HTR-8/SVneo (cell line): ENCODE data around the gene NUDT5.
"Not testable (repeated sequence)": the region's sequence is repeated elsewhere in the genome, so short reads cannot be mapped to it uniquely, and the experiment has no call there.

Source experiments
- DNase-seq: peaks from one replicate; pipeline ENCODE4 v3.0.0; 2011; ENCODE audit warnings: low spot score, mixed read lengths; ENCODE audit not compliant: insufficient read length
- FAIRE-seq: peaks from 2 replicates; lab custom pipeline; 2011; peaks lifted over from hg19 to GRCh38; lab: Jason Lieb, UNC

The NUDT5 gene

GRCh38 chr10:12171512-12171911, 24.2 kb downstream of the NUDT5 start:
- not testable (repeated sequence) for FAIRE-seq, DNase-seq

GRCh38 chr10:12165999-12166775, 29.5 kb downstream of the NUDT5 start:
- DNase-seq (no peak), FAIRE-seq (no peak)

- no peak for DNase-seq
- no peak for FAIRE-seq
Observed at GRCh38 chr10:12165036-12165435, 30.7 kb downstream of the NUDT5 start.

GRCh38 chr10:12164085-12164484, 31.6 kb downstream of the NUDT5 start:
- FAIRE-seq, result no peak
- no peak for DNase-seq

GRCh38 chr10:12162927-12163326, 32.8 kb downstream of the NUDT5 start:
- FAIRE-seq (no peak), DNase-seq (no peak)

- no peak for DNase-seq
- FAIRE-seq, result no peak
Observed at GRCh38 chr10:12160664-12161063, 35.0 kb downstream of the NUDT5 start.

- no peak for FAIRE-seq
- no peak for DNase-seq
Observed at GRCh38 chr10:12158111-12158510, 37.6 kb downstream of the NUDT5 start.

- no peak for DNase-seq
- no peak for FAIRE-seq
Observed at GRCh38 chr10:12156367-12157123, 39.1 kb downstream of the NUDT5 start.

- FAIRE-seq (no peak), DNase-seq (no peak)
Observed at GRCh38 chr10:12154516-12154915, 41.2 kb downstream of the NUDT5 start.

GRCh38 chr10:12150163-12150562, 45.5 kb downstream of the NUDT5 start:
- no peak for FAIRE-seq
- DNase-seq, result no peak

GRCh38 chr10:12144538-12144937, 51.2 kb downstream of the NUDT5 start:
- FAIRE-seq (no peak), DNase-seq (no peak)

- FAIRE-seq, result no peak
- no peak for DNase-seq
Observed at GRCh38 chr10:12140038-12140437, 55.7 kb downstream of the NUDT5 start.

GRCh38 chr10:12135631-12136030, 60.1 kb downstream of the NUDT5 start:
- DNase-seq (no peak), FAIRE-seq (no peak)

- FAIRE-seq (no peak), DNase-seq (peak; percentile 71)
Observed at GRCh38 chr10:12130237-12130872, 65.3 kb downstream of the NUDT5 start.

- peak; percentile 49 for FAIRE-seq
- peak; percentile 93 for DNase-seq
Observed at GRCh38 chr10:12129222-12130111, 66.2 kb downstream of the NUDT5 start, which contains the start of gene SEC61A2. SEC61A2 (plus strand) TSS chr10:12129677; CDS start chr10:12129788, 111 bp downstream.

GRCh38 chr10:12121673-12122072, 74.0 kb downstream of the NUDT5 start:
- no peak for FAIRE-seq
- no peak for DNase-seq
